ENCODE measurements around the gene EID2.
A peak's percentile ranks its signal among the peaks of the same experiment; 100 is the strongest.

EID2 gene

DNA sequence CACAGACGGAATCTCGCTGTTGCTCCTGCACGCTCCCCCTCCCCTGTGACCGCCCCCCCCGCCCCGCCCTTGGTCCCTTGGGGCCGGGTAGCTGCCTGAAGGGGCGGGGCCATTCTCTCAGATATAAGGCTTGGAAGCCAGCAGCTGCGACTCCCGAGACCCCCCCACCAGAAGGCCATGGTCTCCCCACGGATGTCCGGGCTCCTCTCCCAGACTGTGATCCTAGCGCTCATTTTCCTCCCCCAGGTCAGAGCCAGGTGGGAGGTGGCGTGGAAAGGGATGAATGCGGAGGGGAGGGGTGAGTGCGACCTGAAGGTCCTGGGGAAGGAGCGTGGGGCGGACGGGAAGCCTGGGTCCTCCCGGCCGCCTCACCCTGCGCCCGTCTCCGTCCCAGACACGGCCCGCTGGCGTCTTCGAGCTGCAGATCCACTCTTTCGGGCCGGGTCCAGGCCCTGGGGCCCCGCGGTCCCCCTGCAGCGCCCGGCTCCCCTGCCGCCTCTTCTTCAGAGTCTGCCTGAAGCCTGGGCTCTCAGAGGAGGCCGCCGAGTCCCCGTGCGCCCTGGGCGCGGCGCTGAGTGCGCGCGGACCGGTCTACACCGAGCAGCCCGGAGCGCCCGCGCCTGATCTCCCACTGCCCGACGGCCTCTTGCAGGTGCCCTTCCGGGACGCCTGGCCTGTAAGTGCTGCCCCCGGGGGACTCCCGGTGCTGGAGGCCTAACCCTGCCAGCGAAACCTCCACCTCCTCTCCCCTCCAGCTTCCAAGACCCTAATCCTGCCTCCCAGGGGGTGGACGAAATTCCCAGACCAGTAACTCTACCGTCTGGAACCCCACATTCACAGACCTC lies 40.9 kb downstream of the EID2 start, which contains the start of gene DLL3:
Gene DLL3 (plus strand): TSS at position 150 of the 845 bp plus-strand sequence. CDS start 28 bp downstream, at position 178.
- TF ChIP-seq, protein P1, sequence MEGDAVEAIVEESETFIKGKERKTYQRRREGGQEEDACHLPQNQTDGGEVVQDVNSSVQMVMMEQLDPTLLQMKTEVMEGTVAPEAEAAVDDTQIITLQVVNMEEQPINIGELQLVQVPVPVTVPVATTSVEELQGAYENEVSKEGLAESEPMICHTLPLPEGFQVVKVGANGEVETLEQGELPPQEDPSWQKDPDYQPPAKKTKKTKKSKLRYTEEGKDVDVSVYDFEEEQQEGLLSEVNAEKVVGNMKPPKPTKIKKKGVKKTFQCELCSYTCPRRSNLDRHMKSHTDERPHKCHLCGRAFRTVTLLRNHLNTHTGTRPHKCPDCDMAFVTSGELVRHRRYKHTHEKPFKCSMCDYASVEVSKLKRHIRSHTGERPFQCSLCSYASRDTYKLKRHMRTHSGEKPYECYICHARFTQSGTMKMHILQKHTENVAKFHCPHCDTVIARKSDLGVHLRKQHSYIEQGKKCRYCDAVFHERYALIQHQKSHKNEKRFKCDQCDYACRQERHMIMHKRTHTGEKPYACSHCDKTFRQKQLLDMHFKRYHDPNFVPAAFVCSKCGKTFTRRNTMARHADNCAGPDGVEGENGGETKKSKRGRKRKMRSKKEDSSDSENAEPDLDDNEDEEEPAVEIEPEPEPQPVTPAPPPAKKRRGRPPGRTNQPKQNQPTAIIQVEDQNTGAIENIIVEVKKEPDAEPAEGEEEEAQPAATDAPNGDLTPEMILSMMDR (IDR thresholded peaks at IDR 0.05; ENCODE audit: borderline replicate concordance, insufficient read depth, low read depth, low read length), result no peak
- peak within 1 kb of the TSS; percentile 12 for H3K4me3 ChIP-seq (ENCODE audit: low read depth, low read length)

DNA sequence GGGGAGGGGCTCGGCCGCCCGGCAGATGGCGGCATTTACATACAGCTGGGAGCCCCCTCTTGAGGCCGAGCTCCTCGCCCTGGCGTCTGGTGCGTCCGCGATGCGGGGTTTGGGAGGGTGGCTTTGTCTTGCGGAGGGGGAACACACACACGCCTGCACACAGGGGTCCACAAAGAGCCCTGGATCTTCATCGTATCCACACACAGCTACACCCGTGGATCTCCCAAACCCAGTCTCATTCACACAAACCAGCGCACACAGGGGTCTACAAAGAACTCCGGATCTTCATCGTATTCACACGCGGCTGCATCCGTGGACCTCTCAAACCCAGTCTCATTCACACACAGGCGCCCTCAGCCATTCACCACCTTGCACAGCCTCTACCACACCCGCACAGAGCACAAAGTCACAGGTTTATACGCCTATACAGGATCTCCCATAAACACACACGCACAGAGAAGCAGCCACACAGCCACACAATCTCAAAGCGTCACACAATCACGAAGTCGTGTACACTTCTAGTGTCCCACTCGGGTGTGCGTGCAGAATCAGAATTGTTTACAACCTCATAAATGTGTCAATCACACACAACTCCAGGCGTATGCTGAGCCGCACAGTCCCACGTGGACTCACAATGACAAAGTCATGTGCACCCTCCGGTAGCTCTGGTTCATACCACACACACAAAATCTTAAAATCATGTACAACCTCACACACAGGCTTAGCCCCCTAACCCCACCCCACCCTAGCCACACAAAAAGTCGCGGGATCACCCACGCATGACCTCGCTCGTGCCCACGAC lies 41.8 kb downstream of the EID2 start:
- TF ChIP-seq, protein P1 (IDR thresholded peaks at IDR 0.05; ENCODE audit: borderline replicate concordance, insufficient read depth, low read depth, low read length), result no peak
- H3K4me3 ChIP-seq (ENCODE audit: low read depth, low read length), result peak overlapping the region; percentile 12

GRCh38 chr19:39497701-39497995 lies 42.3 kb downstream of the EID2 start:
- H3K4me3 ChIP-seq (ENCODE audit: low read depth, low read length), result peak overlapping the region; percentile 12
- TF ChIP-seq, protein P1 (IDR thresholded peaks at IDR 0.05; ENCODE audit: borderline replicate concordance, insufficient read depth, low read depth, low read length), result no peak

- no peak overlapping the region for H3K4me3 ChIP-seq (ENCODE audit: low read depth, low read length)
- TF ChIP-seq, protein P1 (IDR thresholded peaks at IDR 0.05; ENCODE audit: borderline replicate concordance, insufficient read depth, low read depth, low read length), result no peak
These were observed 43.9 kb downstream of the EID2 start for GRCh38 chr19:39496063-39496462.

GRCh38 chr19:39494661-39495060 lies 45.3 kb downstream of the EID2 start:
- no peak overlapping the region for H3K4me3 ChIP-seq (ENCODE audit: low read depth, low read length)
- TF ChIP-seq, protein P1 (IDR thresholded peaks at IDR 0.05; ENCODE audit: borderline replicate concordance, insufficient read depth, low read depth, low read length), result no peak

GRCh38 chr19:39492788-39493187 lies 47.2 kb downstream of the EID2 start:
- H3K4me3 ChIP-seq (ENCODE audit: low read depth, low read length), result no peak overlapping the region
- TF ChIP-seq, protein P1 (IDR thresholded peaks at IDR 0.05; ENCODE audit: borderline replicate concordance, insufficient read depth, low read depth, low read length), result no peak
